Astrocyte (in vitro differentiated cells and primary cell): ENCODE data around the gene AKAP14. TPM values are rescaled to one million over a fixed set of nuclear protein-coding genes. Genes with fewer than 3 reads are reported as not detected.
"Not testable (repeated sequence)": the region's sequence is repeated elsewhere in the genome, so short reads cannot be mapped to it uniquely, and the experiment has no call there.

Source experiments
- DNase-seq: peaks from one replicate; pipeline ENCODE4 v3.0.0-alpha.2; 2010; ENCODE audit warnings: low read depth
- FAIRE-seq: peaks from 2 replicates; lab custom pipeline; 2011; peaks lifted over from hg19 to GRCh38; lab: Jason Lieb, UNC
- H2AFZ ChIP-seq: 2 replicates; pipeline ENCODE4 v1.6.0; 2012; ENCODE audit warnings: low read depth, low read length, inconsistent platforms
- H3K27ac ChIP-seq: 2 replicates; pipeline ENCODE4 v1.5.1; 2011; ENCODE audit warnings: low read depth, low read length, inconsistent platforms
- H3K27me3 ChIP-seq: 2 replicates; pipeline ENCODE4 v1.6.0; 2011; ENCODE audit warnings: low read length, inconsistent platforms; ENCODE audit not compliant: insufficient read depth
- H3K36me3 ChIP-seq: 2 replicates; pipeline ENCODE4 v1.5.1; 2011; ENCODE audit warnings: low read length, inconsistent platforms; ENCODE audit not compliant: insufficient read depth
- H3K4me1 ChIP-seq: 2 replicates; pipeline ENCODE4 v1.5.1; 2011; ENCODE audit warnings: low read length, inconsistent platforms; ENCODE audit not compliant: insufficient read depth
- H3K4me2 ChIP-seq: 2 replicates; pipeline ENCODE4 v1.6.0; 2012; ENCODE audit warnings: low read length, inconsistent platforms
- H3K4me3 ChIP-seq: 2 replicates; pipeline ENCODE4 v1.5.1; 2011; ENCODE audit warnings: low read depth, mild to moderate bottlenecking, low read length, inconsistent platforms; ENCODE audit not compliant: insufficient read depth
- H3K79me2 ChIP-seq: 2 replicates; pipeline ENCODE4 v1.6.0; 2012; ENCODE audit warnings: mild to moderate bottlenecking, low read length, inconsistent platforms; ENCODE audit not compliant: insufficient read depth
- H3K9ac ChIP-seq: 2 replicates; pipeline ENCODE4 v1.6.0; 2012; ENCODE audit warnings: mild to moderate bottlenecking, low read length, inconsistent platforms
- H3K9me3 ChIP-seq: 2 replicates; pipeline ENCODE4 v1.5.1; 2012; ENCODE audit warnings: low read depth, mild to moderate bottlenecking, low read length, inconsistent platforms; ENCODE audit not compliant: insufficient read depth
- H4K20me1 ChIP-seq: 2 replicates; pipeline ENCODE4 v1.6.0; 2012; ENCODE audit warnings: low read length, inconsistent platforms; ENCODE audit not compliant: insufficient read depth
- H3K27ac Mint-ChIP-seq: one replicate; pipeline ENCODE4 v1.8.0; 2021; ENCODE audit warnings: mild to moderate bottlenecking, mixed read lengths; ENCODE audit not compliant: unreplicated experiment
- H3K27me3 Mint-ChIP-seq: one replicate; pipeline ENCODE4 v1.8.0; 2021; ENCODE audit warnings: low read depth, mixed read lengths; ENCODE audit not compliant: unreplicated experiment
- H3K36me3 Mint-ChIP-seq: one replicate; pipeline ENCODE4 v1.8.0; 2021; ENCODE audit warnings: low read depth, mixed read lengths; ENCODE audit not compliant: unreplicated experiment
- H3K4me1 Mint-ChIP-seq: one replicate; pipeline ENCODE4 v1.8.0; 2021; ENCODE audit warnings: low read depth, mixed read lengths; ENCODE audit not compliant: unreplicated experiment
- H3K4me3 Mint-ChIP-seq: one replicate; pipeline ENCODE4 v1.8.0; 2021; ENCODE audit warnings: mild to moderate bottlenecking, moderate library complexity, mixed read lengths; ENCODE audit not compliant: unreplicated experiment
- H3K9me3 Mint-ChIP-seq: one replicate; pipeline ENCODE4 v1.8.0; 2021; ENCODE audit warnings: mild to moderate bottlenecking, mixed read lengths; ENCODE audit not compliant: unreplicated experiment
- EZH2 ChIP-seq: IDR thresholded peaks from 2 replicates; pipeline ENCODE4 v1.6.1; 2012; ENCODE audit warnings: mild to moderate bottlenecking, low read length, inconsistent platforms; ENCODE audit not compliant: insufficient read depth
- total RNA-seq: library from RNA; stranded (reverse); gene quantifications from 2 replicates; pipeline ENCODE4 v1.2.1, GENCODE V29; 2021
- TF ChIP-seq, protein P1 (sequence below): IDR thresholded peaks from 2 replicates; pipeline ENCODE4 v1.5.1; 2011; ENCODE audit warnings: low read depth, mild to moderate bottlenecking, inconsistent platforms, low read length, moderate library complexity; ENCODE audit not compliant: insufficient read depth

The AKAP14 gene
- total RNA-seq, 1 donor from 2014 or later: not detected

DNA sequence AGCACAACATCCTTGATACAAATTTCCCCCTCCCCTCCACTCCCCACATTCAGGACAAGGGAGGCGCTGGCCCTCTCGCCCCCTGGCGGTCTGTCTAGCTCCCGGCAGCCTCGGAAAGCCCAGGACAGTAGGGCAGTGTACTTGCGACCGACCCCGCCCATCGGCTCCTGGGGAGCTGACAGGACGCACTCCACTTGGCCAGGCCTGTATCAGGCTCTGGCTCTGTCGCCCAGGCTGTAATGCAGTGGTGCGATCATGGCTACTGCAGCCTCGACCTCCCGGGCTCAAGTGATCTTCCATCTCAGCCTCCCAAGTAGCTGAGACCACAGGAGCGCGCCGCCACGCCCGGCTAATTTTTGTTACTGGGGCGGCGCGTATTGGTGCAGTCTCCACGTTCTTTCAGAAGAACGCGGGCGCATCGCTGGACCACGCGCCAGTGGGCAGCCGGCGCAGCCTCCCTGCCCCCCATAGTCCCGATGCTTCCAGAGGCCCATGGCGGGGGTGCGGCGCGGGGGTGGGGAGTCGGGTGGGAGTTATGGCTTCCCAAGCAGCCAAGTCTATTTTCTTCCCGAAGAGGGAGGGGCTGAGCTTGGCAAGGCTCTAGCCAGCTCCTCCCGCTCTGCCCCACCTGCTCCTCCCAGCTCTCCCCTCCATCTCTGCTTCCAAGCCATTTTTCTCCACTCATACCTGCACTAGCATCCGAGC, 7.8 kb upstream of the AKAP14 start:
- DNase-seq (peak; percentile 30), FAIRE-seq (no peak)
- Histone ChIP-seq H3K4me1 (peaks cover 2% of the 10 kb centered on the region), H3K4me3 (peak overlapping the region; percentile 37), H3K9ac (no peak overlapping the region), H2AFZ (peak overlapping the region; percentile 66), H3K9me3 (no peaks in the 10 kb centered on the region), H3K79me2 (no peaks in the 10 kb centered on the region), H4K20me1 (no peaks in the 10 kb centered on the region), H3K36me3 (no peaks in the 10 kb centered on the region), H3K27ac (no peak overlapping the region), H3K27me3 (no peaks in the 10 kb centered on the region), H3K4me2 (peak overlapping the region; percentile 76)
- H3K9me3 Mint-ChIP-seq: no peaks in the 10 kb centered on the region
- TF ChIP-seq, protein P1, sequence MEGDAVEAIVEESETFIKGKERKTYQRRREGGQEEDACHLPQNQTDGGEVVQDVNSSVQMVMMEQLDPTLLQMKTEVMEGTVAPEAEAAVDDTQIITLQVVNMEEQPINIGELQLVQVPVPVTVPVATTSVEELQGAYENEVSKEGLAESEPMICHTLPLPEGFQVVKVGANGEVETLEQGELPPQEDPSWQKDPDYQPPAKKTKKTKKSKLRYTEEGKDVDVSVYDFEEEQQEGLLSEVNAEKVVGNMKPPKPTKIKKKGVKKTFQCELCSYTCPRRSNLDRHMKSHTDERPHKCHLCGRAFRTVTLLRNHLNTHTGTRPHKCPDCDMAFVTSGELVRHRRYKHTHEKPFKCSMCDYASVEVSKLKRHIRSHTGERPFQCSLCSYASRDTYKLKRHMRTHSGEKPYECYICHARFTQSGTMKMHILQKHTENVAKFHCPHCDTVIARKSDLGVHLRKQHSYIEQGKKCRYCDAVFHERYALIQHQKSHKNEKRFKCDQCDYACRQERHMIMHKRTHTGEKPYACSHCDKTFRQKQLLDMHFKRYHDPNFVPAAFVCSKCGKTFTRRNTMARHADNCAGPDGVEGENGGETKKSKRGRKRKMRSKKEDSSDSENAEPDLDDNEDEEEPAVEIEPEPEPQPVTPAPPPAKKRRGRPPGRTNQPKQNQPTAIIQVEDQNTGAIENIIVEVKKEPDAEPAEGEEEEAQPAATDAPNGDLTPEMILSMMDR: peak; percentile 33
- TF ChIP-seq EZH2: no peak
- peaks cover 8% of the 10 kb centered on the region for H3K4me1 Mint-ChIP-seq
- H3K4me3 Mint-ChIP-seq: no peak overlapping the region
- H3K27ac Mint-ChIP-seq: no peak overlapping the region
- H3K36me3 Mint-ChIP-seq: no peaks in the 10 kb centered on the region
- H3K27me3 Mint-ChIP-seq: no peaks in the 10 kb centered on the region

DNA sequence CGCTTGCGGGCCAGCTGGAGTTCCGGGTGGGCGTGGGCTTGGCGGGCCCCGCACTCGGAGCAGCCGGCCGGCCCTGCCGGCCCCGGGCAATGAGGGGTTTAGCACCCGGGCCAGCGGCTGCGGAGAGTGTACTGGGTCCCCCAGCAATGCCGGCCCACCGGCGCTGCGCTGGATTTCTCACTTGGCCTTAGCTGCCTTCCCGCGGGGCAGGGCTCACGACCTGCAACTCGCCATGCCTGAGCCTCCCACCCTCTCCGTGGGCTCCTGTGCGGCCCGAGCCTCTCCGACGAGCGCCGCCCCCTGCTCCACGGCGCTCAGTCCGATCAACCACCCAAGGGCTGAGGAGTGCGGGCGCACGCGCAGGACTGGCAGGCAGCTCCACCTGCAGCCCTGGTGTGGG, 5.1 kb upstream of the AKAP14 start:
- H3K36me3 ChIP-seq, DNase-seq, FAIRE-seq, H3K9me3 Mint-ChIP-seq, H3K27ac ChIP-seq, H3K36me3 Mint-ChIP-seq, H4K20me1 ChIP-seq, H3K9ac ChIP-seq, H3K27me3 ChIP-seq, H3K27me3 Mint-ChIP-seq, H3K4me1 ChIP-seq, H3K9me3 ChIP-seq, H3K79me2 ChIP-seq, H2AFZ ChIP-seq, H3K4me3 ChIP-seq, H3K4me2 ChIP-seq, H3K27ac Mint-ChIP-seq, H3K4me1 Mint-ChIP-seq, H3K4me3 Mint-ChIP-seq: not testable (repeated sequence)

DNA sequence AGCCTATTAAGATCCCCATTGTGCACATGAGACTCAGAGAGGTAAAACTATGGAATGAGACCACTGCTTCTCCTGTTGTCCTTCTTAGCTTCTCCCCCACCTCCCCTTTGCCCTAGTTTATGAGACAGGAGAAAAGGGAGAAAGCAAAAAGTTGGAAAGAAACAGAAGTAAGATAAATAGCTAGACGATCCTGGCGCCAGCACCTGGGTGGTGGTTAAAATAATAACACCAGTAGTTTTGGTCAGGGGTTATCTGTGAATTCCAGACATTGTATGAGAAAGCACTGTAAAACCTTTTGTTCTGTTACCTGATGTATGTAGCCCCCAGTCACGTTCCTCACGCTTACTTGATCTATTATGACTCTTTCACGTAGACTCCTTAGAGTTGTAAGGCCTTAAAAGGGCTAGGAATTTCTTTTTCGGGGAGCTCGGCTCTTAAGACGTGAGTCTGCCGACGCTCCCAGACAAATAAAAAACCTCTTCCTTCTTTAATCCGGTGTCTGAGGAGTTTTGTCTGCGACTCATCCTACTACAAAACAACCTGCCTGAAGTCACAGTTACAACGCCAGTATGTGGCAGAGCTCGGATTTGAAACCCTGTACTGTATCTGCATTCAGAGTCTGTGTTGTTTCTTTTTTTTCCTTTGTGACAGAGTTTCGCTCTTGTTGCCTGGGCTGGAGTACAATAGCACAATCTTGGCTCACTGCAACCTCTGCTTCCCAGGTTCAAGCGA, 3.6 kb upstream of the AKAP14 start:
- peak; percentile 8 for DNase-seq
- not testable (repeated sequence) for H3K4me1 ChIP-seq, H3K79me2 ChIP-seq, H3K27me3 ChIP-seq, H3K9me3 ChIP-seq, H2AFZ ChIP-seq, H3K9ac ChIP-seq, H3K27me3 Mint-ChIP-seq, H3K36me3 Mint-ChIP-seq, H3K4me1 Mint-ChIP-seq, H3K27ac ChIP-seq, H3K9me3 Mint-ChIP-seq, H3K4me2 ChIP-seq, H3K4me3 Mint-ChIP-seq, H3K36me3 ChIP-seq, H3K4me3 ChIP-seq, H4K20me1 ChIP-seq
- peak overlapping the region; percentile 53 for H3K27ac Mint-ChIP-seq
- FAIRE-seq: peak; percentile 89
